Measurements from ENCODE around the gene MMP23B. TPM values are rescaled to one million over a fixed set of nuclear protein-coding genes. Genes with fewer than 3 reads are reported as not detected.
"Not testable (repeated sequence)": the region's sequence is repeated elsewhere in the genome, so short reads cannot be mapped to it uniquely, and the experiment has no call there.

Gene MMP23B
- polyA plus RNA-seq, 1 donor: 38.1 TPM

DNA sequence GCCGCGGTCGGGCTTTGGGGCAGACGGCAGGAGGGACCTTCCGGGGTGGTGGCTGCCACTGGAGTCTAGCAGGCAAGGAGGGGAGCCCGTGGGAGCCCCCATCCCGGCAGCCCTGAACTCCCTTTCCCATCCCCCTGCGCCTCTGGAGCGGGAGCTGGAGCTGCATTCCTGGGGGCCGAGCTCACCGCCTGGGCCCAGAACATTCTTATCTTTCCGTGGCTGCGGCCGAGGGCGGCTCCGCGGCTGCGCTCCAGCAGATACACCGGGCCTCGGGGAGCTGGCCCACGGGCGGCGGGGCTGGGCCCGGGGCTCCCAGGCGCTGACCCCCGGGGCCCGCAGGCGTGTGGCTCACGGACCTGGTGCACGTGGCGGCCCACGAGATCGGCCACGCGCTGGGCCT is 1.4 kb downstream of the MMP23B start:
- DNase-seq: not testable (repeated sequence)

DNA sequence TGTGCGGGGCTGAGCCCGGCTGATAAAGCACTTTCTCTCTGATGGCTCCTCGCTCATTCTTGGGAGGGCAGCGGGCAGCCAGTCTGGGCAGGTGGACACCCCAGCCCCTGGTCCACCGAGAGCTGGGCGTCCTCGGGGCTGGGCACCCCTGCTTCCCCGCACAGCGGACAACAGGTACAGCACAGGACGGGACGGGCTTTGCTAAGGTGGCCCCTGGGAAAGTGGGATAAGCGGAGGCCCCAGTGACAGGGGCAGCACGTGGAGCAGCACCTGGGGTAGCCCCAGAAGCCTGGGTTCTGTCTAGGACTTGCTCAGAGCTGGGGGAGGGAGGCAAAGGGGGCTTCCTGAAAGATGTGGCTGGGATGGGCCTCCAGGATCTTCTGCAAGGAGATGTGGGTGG is 2.6 kb downstream of the MMP23B start:
- not testable (repeated sequence) for DNase-seq

DNA sequence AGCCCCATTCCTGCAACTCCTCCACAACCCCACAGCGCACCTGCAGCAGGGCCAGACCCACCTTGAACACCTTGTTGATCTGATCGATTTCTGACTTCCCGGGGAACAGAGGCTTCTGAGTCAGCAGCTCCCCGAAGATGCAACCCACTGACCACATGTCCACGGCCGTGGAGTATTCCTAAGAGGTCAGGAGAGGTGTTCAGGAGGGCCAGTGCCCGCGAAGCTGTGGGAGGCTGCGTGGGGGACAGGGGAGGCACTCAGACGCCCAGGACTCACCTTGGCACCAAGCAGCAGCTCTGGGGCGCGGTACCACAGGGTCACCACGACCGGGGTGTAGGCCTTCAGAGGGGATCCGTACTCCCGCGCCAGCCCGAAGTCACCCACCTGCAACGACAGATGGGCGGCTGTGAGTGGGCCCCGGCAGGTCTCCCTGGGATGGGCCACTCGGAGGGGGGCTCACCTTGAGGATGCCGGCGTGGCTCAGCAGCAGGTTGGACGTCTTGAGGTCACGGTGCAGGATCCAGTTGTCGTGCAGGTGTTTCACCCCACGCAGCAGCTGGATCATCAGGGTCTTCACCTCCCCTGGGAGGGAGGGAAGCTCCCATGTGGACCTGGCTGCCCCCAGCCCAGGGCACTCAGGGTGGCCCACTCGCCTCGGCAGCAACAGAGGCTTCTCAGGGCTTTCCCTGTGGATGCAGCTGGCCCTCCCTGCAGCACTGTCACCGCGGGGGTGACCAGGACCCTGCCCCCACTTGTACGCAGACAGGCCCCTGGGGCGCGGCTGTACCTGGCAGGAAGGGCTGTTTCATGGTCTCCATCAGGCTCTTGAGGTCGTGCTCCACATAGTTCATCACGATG is 4.9 kb downstream of the MMP23B start:
- DNase-seq: not testable (repeated sequence)

DNA sequence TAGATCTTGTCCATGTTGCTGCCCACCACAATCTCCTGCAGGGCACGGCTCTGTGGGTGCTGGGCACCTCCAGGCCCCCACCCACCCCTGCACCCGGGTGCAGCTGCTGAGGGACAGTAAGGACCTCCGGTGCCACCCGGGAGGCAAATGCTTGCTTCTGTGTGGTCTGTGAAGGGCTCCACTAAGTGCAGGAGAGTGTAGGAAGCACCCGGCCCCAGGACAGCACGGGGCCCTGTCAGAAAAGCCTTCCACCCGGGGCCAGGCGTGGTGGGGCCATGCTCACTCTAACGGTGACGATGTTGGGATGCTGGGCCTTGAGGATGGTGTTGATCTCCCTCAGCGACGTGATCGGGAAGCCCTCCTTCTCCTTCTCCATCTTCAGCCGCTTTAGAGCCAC is 5.5 kb downstream of the MMP23B start:
- not testable (repeated sequence) for DNase-seq

DNA sequence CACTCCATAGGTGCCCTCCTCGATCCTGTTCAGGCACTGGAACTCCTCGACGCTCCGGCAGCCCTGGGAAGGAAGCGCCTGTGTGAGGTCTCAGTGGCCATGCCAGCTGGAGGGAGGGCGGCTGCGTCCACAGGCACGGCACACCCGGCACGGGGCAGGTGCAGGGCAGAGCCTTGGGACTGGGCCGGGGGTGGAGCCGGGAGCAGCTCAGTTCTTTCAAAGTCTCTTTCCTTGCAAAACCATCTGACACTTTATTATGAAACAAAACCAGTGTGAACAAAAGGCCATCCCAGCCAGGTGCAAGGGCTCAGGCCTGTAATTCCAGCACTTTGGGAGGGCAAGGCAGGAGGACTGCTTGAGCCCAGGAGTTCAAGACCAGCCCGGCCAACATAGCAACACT is 6.6 kb downstream of the MMP23B start:
- not testable (repeated sequence) for DNase-seq

DNA sequence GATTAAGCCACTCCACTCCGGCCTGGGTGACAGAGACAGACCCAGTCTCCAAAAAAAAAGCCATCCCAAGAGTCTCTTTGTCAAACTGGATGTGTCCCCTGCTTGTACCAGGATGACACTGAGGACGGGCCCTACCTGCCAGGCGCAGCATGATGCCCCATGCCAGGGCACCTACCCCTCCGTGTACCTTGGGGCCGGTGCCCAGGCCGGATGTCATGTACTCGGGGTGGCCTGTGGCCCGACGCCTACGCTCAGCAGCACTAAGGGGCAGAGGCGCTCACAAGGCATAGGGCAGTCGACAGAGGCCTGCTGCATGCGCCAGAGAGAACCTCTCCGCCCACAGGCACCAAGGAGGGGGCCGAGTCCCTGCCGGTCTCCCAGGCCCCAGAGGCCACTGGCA is 7.4 kb downstream of the MMP23B start:
- not testable (repeated sequence) for DNase-seq

DNA sequence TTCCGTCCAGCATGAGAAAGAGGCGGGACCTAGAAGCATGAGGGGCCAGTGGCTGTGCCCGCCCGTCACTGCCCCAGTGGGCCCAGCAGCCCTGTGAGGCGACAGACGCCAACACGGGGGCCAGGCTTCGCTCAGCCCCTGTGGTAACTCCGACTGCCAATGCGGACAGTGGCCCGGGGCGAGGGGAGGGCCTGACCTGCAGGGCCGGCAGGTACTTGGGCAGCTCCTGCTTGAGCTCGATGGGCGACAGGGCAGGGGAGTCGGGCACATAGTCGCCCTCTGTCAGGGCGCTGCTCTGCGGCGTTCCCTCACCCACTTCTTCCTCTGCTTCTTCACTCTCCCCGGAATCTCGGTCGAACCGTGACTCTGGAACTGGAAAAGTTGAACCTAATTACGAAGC is 8.1 kb downstream of the MMP23B start:
- not testable (repeated sequence) for DNase-seq

DNA sequence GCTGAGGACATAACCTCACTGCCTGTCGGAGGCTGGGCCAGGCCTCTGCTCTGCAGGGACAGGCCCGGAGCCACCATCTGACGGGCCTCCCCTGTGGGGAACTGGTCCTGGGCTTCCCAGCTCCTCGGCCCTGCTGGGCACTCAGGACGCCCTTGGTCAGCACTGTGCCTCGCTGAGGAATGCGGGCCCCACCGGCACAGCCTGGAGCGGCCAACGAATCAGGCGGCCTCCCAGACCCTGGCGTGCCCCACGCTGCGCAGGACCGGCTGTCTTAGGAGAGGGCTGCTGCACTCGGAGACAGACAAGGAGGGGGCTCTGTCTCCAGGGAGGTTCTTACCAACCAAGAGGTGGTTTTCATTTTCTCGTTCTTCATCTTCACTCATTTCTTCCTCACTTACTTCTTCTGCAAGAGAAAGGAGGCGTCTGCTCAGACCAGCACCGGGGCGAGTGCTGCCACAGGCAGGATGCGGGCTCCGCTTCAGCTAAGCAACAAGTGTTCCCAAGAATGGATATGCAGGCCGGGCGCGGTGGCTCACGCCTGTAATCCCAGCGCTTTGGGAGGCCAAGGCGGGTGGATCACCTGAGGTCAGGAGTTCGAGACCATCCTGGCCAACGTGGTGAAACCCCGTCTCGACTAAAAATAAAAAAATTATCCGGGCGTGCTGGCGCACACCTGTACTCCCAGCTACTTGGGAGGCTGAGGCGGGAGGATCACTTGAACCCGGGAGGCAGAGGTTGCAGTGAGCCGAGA is 8.9 kb downstream of the MMP23B start:
- DNase-seq: not testable (repeated sequence)

DNA sequence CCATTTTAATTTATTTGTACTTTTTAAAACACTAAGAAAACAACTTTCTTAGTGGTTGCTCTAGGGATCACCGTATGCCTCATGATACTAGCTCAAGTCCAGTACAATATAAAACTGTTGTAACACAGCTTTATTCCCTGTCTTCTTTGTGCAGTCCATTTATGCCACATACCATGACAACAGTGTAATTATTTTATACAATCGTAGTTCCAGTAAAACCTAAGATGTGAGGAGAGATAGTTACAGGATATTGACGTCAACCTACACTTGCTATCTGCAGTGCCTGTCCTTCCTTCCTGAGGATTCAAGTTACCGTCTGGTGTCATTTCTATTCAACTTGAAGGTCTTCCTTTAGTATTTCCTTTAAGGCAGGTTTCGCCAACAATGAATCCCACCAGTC is 14.4 kb downstream of the MMP23B start:
- DNase-seq: not testable (repeated sequence)

DNA sequence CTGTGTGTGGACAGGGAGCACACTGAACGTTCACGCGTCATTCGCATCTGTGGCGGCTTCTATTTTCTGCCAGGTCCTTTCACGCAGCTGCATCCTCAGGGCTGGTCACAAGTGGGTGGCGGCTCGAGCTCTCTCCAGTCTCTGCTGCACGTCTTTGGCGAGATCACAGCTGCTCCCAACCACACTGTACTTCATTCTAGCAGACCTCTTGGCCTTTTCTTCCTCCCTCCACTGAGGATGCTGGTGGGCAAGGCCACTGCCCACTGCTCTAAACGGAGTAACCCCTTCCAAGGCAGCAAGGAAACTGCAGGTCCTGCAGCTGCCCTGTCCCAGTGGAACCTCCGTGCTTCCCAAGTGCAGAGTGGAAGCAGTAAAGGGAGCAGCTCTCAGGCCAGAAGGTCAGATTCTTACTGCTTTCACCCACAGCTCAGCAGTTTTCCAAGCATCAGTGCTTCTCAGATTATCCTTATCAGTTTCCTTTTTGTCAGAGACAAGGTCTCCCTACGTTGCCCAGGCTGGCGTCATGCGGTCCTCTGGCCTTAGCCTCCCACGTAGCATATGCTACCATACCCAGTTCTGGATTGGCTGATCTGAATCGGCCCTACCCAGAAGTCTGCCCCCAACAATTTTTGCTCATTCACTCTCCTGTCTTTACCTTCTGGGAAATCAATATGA is 15.7 kb downstream of the MMP23B start:
- DNase-seq: not testable (repeated sequence)

DNA sequence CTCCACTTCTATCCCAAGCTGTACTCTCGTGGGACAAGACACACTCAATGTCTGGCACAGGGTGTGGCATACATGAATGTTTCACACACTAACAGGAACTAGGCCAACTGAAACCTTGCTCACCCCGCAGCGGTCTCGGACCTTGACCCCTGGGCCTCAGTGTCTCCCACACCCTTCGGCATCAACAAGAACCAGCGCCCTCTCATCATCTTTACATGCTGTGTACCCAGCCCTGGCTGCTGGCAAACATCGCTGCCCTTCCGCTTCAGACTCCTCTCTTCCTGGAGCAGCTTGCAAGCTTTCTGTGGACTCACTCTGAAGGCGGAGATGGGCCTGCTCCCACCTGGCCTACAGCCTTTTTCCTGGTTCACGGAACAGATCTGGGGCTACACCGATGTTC is 16.3 kb downstream of the MMP23B start:
- DNase-seq: not testable (repeated sequence)

DNA sequence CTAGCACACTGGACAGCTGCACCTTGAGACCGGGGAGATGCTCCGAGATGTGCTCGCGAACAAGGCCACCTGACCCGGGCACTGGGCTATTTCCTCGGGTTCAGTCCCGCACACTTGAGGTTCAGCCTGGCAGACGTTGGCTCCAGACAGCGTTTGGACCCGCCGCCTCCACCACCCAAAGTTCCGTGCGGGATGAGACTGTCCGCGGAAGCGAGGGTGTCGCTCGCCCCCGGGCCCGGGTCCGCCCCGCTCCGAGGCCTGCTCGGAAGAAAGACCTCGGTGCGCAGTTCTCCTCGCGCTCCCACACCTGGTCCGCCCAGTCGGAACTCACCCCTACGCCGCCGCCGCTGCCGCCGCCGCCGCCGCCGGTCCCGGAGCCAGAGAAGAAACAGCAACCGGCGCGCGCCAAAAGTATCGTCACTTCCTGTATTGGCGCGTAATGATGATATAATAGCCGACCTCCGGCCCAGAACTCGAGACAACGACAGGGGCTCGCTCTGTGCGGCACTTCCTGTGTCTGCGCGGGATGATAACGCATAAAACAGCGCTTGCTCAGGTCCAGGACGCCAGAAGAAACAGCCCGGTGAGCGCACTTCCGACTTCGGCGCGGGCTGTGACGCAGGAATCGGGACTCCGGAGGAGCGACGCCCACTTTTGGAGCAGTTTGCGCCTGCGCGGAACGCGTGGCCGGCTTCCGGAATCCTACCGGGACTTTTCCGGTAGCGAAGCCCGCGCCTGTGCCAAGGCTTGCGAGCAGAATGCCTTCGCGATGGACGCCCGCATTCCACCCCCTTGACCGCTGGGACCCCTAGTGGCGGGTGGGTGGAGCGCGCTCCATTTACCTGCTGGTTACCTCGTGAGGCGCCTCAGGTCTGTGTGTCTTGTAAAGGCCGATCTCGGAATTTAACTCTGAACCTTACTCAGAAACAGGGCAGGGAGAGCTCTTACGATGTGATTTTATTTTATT is 26.9 kb downstream of the MMP23B start, which contains the start of gene CDK11B:
TSS of gene CDK11B (minus strand) at position 422 of the 967 bp plus-strand sequence. CDS start 1,519 bp downstream, outside the sequence.
- peak; percentile 97 for DNase-seq

DNA sequence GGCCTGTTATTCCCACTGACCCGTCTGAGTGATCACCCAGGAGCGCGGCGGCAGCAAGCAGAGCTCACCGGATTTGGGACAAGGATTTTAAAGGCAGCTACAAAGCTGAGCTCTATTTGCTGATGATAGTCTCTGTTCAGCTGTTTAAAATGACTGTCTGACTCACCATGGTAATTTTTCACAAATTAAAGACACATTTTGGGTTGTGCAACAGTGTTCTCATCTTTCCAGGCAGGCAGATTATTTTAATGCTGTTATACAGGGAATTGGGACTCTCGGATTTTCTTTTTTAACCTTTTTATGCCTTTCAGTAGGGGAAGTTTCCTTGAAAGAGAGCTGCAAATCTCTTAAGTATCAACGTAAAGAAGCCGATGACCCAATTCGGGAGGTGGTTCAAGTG is 30.4 kb downstream of the MMP23B start:
- not testable (repeated sequence) for DNase-seq

DNA sequence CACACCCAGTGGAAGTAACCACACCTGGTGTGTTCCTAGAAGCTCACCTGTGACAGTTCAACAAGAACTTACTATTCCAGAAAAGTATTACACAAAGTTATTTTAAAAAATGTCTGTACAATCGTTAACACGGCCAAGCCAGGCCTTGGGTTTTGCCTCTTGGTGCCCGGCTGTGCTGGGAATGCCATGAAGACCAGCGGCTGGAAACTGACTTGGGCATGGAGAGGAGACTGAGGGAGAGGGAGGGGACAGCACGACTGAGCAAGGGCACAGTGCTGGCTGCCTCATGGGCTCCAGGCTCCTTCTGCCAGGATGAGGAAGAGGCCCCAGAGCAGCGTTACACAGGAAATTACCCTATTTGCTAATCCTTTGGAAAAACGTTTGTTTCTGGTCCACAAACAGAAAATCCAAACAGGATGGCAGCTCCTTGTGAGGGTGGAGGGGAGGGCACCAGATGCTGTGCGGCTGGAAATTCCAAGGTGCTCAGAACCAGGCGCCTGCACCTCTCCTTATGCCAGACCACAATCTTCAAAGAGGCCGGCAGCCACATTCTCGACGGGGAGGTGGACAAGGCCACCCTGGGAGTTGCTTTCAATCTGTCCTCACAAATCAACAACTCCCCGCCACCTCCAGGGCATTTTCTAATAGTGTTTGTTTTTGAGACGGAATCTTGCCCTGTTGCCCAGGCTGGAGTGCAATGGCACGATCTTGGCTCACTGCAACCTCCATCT is 31.0 kb downstream of the MMP23B start:
- not testable (repeated sequence) for DNase-seq

DNA sequence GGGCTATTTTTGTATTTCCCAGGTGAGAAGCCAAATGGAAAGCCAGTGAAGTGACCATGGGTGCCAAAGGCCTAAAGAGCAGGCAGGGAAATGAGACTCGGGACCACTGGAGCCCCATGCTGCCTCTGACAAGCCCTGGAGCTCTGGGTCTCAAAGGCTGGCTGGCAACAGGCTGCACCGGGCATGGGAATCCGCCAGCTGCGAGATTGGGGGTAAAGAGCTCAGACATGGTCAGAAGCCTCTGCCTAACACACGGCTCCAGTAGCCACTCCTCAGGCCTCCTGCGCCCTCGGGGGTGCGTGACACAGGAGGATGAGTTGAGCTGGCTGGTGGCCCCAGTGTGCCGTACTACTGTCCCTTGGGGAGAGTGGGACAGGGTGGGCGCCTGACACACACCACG is 32.3 kb downstream of the MMP23B start:
- not testable (repeated sequence) for DNase-seq

DNA sequence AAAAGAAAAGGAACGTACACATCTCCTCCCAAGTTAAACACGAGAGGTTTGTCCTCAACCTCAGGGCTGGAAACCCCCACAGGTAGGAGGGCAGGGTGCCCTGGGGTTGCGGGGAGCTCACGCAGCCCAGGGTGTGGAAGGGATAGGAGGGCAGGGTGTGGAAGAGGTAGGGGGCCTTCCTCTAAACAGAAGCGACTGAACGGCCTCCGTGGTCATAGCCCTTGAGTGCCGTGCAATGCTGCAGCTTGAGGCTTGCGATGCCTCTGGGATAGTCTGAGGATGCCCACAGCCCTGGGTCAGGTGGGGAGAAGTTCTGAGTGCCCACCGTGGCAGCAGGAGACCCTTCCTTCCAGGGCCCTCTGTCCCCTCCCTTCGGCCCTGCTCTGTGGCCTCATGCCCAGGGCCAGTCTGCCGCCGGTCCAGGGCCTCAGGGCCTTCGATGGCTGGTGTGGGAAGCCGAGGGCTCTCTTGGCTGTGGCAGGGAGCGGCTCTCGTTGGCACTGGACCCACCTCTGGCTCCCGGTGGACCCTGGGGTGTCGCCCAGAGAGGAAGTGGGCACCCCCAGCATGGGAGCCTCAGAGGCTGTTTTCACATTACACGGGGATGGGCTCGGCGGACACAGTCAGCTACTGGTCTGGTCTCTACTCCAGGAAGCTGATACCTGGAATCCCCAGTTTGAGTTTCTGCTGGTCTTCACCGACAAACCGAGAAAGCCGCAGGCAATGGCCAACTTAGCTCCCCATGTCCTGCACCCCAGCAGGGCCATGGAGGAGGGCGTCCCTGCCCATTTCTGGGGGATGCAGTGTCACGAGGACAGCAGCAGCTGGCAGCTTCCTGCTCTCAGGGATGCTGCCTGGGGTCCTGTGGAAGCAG is 33.2 kb downstream of the MMP23B start:
- no peak for DNase-seq

DNA sequence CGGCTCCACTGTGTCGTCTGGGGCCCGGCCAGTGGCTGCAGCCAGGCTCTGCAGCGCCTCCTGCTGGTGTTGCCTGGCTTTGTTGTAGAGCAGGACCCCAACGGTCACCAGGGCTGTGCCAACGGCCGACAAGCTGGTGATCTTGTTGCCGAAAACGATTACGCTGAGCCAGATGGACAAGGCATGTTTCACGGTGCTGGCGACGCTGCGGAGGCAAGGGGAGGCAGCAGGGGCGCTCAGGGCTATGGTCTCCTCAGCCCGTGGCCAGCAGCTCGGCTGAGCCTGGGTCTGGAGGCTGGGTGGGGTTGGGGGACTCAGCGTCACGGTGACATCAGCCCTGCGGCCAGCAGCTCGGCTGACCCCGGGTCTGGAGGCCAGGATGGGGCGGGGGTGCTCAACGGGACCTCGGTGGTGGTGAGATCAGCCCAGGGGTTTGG is 33.9 kb downstream of the MMP23B start:
- DNase-seq: no peak

DNA sequence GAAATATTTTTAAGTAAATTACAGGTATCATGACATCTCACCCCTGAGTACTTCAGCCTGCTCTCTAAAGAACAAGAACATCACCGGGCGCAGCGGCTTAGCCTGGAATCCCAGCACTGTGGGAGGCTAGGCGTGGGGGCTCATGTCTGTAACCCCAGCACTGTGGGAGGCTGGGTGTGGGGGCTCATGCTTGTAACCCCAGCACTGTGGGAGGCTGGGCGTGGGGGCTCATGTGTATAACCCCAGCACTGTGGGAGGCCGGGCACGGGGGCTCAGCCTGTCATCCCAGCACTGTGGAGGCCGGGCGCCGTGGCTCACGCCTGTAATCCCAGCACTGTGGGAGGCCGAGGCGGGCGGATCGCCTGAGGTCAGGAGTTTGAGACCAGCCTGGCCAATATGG is 34.6 kb downstream of the MMP23B start:
- DNase-seq: no peak

DNA sequence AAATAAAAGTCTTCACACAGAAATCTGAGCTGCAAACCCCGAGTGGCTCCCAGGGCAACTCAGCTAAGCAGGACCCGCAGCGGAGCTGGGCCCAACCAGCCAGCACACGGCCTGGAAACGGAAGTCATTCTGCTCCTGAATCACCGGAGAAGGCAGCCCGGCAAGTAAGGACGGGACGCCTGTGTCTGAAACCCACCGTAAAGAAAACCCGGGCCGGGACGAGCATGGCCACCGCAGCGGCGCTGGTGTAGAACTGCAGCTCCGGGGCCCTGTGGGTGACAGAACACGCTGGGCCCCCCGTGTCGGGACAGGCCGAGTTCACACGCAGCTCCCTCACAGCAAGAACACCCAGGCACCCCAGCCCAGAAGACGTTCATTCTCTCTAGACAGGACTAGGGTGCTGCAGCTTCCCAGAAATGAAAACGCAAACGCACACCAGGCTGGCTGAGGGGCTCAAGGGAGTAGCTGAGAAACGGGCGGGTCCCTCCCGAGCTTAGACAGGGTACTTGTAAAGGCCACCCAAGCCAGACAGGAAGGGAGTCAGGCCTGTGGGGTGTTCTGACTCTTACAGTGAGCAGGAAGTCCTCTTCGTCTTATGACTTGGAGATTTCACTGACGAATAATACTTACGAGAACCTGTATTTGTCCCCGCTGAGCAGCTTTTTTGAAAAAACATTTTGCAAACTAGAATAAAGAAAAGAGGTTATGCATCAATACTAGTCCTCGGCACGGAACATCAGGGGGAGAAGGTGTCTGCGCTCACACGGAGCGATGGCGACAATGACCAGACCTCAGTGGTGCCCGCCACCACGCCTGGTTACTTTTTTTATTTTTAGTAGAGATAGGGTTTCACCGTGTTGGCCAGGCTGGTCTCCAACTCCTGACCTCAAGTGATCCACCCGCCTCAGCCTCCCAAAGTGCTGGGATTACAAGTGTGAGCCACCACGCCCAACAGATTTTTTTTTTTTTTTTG is 37.8 kb downstream of the MMP23B start:
- DNase-seq: no peak

Data from hindlimb muscle (tissue), 1 donor.